Measurements from ENCODE around the gene PLEKHA1. TPM values are rescaled to one million over a fixed set of nuclear protein-coding genes. Genes with fewer than 3 reads are reported as not detected.

The PLEKHA1 gene
- polyA plus RNA-seq, 5 donors = 33.1 to 52.5 (median 43.1) TPM

- DNase-seq = no peak
These were observed 29.7 kb upstream of the PLEKHA1 start for GRCh38 chr10:122344741-122345258.

- no peak for DNase-seq
These were observed 28.1 kb upstream of the PLEKHA1 start for GRCh38 chr10:122346326-122346950.

DNA sequence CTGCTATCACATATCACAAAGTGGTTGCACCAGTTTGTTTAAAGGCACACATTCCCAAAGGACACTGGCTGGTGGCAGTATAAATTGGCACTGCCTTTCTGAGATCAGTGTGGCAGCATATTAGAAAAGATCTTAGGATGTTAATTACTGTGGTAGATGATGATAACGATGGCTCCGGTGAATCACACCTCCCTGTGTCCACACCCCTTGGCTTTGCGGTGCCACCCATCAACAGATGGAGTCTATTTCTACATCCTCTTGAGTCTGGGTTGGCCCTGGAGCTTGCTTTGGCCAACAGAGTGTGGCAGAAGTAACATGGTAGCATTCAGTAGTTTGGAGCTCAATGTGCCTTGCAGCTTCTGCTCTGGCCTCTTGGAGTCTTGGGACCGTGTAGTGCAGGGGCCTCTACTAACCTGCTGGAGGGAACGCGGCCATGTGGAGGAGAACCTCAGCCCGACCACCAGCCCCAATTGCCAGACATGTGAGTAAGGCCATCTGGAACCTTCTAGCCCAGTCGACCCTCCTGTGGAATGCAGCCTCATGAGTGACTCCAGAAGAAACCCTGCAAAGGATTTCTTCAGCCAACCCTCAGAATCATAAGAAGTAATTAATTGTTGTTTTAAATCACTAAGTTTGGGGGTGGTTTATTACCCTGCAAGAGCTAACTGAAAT, 27.2 kb upstream of the PLEKHA1 start:
- no peak for DNase-seq

- no peak for DNase-seq
These were observed 26.0 kb upstream of the PLEKHA1 start for GRCh38 chr10:122348512-122348911.

DNA sequence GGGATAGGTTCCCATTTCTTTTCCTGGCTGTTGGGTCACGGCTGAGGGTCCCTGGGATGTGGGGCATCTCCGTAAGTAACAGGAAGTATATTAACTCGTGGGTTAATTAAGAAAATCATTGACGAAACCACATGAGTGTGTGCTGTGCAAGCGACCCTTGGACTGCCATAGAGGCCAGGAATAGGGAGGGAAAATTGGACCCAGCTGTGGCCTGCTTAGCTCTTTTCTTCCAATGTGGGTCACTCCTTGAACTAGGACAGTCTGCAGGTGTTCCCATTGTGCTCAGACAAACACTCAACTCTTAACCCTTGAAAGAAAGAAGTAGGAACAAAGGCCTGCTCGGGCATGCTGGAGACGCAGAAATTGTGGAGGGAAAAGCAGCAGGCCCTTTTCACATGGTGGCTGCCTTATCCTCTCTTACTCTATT, 25.6 kb upstream of the PLEKHA1 start:
- no peak for DNase-seq

GRCh38 chr10:122349758-122350369, 24.6 kb upstream of the PLEKHA1 start:
- no peak for DNase-seq

- no peak for DNase-seq
These were observed 23.6 kb upstream of the PLEKHA1 start for GRCh38 chr10:122350893-122351292.

DNA sequence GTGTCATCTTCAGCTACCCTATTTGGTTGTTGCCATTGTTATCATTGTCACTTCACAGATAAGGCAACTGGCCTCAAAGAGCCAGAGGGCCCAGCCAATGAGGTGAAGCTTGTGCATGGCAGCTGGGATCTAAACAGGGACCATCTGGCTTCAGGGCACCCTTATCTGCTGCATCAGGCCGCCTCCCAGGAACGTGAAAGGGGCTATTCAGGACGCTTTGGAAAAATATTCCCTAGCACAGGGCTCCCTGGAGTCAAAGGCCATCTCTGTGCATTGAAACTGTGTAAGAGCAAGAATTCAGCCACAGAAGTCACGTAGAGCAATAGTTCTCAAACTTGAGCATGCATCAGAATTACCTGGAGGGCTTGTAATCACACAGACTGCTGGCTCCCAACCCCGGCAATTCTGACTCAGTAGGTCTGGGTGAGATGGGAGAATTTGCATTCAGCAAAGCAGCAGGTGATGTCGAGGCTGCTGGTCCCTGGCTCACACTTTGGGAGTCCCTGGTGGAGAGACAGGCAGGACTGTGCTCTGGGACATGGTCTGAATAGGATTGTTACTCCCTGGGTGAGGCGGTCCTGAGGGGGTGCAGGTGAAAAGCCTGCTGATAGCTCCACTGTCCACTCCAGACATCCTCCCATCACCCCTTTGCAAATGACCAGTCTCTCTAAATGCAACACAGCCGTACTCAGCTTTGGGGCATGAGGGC, 21.5 kb upstream of the PLEKHA1 start:
- no peak for DNase-seq

- DNase-seq = no peak
These were observed 20.1 kb upstream of the PLEKHA1 start for GRCh38 chr10:122354383-122354782.

DNA sequence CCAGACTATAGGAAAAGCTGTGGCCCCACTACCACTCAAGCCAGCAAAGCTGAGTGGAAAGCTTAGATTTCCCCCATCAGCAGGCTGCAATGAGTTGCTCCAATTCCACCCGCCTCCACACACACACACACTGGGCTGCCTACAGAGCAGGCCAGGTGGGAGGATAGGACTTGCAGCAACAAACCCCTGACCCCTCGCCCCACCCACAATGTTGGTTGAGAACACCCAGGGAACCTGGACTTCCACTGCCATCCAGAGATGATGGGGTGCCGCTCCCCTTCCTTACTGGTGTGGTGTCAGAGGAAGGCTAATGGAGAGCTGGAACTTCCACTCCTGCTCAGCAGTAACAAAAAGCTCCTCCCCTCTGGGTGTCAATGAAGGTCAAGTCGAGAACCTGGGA, 16.8 kb upstream of the PLEKHA1 start:
- DNase-seq = no peak

GRCh38 chr10:122359621-122360020, 14.9 kb upstream of the PLEKHA1 start:
- DNase-seq = no peak

DNA sequence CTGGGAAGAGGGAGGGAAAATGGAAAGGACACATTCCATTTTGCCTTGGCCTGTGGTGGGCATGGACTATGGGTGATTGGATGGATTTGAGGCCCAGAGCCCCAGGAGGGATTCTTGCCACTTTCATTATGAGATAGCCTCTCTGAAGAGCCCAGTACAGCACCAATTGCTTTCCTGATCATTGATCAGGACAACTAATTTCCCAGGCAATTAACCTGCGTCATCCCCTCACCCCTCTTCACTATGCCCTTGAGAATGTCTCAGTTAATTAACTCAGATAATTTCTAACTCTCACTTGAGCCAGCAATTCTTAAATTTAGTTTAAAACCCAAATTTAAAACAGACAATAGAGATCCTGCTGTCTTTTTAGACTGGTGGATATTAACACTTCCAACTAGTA, 13.5 kb upstream of the PLEKHA1 start:
- DNase-seq = no peak

DNA sequence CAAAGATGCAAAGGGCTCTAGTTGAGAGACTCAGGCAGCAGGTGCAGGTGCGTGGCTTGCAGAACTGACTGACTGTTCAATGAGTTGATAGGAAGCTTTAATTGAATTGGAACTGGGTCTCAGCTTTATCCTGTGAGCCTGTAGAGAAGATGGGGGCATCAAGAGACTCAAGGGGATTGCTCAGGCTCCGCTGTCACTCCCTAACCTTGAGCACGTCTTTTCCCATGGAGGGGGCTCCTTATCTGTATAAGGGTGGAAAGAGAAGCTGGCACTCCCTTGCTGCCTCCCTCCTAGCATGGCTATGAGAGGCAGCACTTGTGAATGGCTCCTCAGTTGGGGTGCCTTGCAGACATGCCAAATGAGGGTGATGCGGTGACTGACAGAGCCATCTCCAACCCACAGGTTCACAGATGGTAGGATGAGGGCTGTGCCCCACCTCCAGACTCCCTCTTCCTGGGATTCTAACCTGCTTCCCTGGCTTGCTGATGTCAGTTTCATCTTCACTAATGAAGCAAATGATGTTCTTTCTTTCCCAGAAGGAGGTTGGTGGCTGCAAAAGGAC, 12.4 kb upstream of the PLEKHA1 start:
- DNase-seq = no peak

DNA sequence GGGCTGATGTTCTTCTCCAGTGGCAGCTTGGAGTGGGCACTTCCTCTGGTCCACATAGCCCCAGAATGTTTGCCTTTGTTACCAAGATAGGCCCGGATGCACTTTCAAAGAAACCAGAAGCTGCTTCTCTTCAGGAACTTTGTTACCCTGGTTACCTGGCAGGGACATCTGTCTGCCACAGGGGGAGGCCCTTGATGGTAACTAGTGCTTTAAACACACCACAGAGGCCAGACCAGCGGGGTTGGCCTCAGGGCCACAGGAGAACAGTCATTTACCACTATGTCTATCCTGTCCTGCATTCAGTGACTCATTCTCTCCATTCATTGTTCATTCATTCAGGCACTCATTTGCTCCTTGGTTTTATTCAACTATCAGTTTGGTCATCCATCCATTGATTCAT, 11.9 kb upstream of the PLEKHA1 start:
- DNase-seq = no peak

DNA sequence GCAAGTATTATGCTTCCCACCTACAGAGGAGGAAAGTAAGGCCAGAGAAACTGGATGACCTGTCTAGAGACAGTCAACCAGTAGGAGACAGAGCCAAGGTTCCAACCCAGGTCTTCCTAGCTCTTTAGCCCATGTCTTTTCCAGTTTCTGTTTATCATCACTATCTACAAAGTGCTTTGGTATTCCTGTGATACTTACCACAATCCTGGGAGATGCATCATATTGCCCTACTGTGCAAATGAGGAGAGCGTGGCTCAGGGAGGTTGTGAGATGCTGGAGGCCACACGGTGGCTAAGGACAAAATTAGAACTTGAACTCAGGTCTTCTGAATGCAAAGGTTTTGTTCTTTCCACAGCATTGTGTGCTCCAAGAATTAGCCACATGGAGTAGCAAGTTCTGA, 11.2 kb upstream of the PLEKHA1 start:
- no peak for DNase-seq

DNA sequence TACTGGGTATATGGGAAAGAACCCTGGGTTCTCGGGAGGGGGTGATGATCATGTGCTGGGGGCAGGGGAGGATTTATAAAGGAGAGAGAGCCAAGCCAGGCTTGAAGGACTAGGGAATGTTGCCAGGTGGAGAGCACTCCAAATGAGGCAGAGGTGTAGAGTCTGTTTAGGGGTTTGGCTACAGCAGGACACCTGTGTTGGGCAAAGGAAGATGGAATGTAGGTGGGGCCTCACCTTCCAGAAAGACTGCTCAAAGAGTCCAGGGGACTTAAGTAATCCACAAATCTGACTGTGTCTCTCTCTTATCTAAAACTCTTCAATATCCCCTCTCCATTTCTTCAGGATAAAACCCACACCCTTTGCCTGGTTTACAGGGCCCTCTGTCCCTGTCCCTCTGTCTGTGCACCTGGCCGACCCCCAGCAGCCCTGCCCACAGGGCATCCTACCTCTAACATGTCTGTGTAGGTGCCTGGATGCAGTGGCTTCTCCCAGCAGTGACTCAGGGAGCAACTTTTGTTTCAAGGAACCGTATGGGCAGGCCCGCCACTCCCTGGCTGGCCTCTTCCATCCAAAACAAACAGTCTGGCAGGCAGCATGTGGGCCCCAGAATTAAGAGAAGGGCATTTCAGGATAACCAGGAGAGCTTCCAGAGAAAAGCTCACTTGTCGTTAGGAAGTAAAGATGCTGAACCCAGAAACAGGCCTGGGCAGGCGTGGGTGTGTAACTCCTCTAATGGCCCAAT, 10.6 kb upstream of the PLEKHA1 start:
- no peak for DNase-seq

GRCh38 chr10:122368502-122369254, 5.8 kb upstream of the PLEKHA1 start:
- no peak for DNase-seq

DNA sequence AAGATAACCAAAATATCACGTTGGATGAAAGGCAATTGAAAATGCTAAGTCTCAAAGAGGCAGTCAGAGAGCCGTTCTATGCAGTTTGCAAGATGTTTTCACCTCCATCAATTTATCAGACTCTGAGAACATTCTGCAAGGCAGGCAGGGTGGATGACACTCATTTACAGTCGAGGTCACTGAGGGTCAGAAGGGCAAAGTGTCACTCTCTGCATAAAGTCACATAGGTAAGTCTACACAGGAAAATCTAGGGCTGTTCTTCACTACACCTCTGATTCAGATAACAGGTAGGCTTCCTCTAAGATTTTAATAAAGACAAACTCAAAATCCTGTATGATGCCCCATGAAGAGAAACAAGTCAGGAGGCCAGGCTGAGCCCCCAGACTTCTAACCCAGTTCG, 1.4 kb upstream of the PLEKHA1 start:
- no peak for DNase-seq

DNA sequence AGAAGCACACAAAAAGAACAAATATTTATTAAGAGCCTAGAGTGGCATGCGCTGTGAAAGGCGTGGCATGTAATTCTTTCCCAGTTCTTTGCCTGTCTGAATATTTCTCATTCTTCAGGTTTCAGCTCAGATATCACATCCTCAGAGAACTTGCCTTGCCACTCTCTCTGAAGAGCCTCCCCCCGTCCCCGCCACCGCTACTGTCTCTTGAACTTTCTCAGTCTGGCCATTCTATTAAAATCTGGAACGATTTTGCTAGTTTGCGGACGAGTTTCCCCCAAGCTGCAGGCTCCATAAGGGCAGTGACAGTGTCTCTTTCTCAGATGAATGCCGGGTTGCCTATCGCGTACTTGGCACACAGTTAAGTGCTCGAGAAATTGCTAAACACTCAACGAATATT, 787 bp upstream of the PLEKHA1 start:
- peak in 1 of 2 donors; percentile 21 for DNase-seq

- peak; percentile 58 to 61 for DNase-seq
These were observed 561 bp downstream of the PLEKHA1 start for GRCh38 chr10:122374859-122375678.

All from right lung (tissue), 5 donors.